Urinary bladder (tissue), 4 donors: ENCODE data around the gene CLN3. TPM values are rescaled to one million over a fixed set of nuclear protein-coding genes. Genes with fewer than 3 reads are reported as not detected.
"Not testable (repeated sequence)": the region's sequence is repeated elsewhere in the genome, so short reads cannot be mapped to it uniquely, and the experiment has no call there.

Experiments
- DNase-seq: peaks from one replicate; pipeline ENCODE4 v3.0.0-alpha.2; 2015; ENCODE audit errors: extremely low spot score
- H3K27ac ChIP-seq: one replicate; pipeline ENCODE4 v1.5.1; 2013; ENCODE audit warnings: low read depth, mild to moderate bottlenecking, moderate library complexity
- H3K36me3 ChIP-seq: one replicate; pipeline ENCODE4 v1.6.1; 2013; ENCODE audit warnings: mild to moderate bottlenecking, moderate library complexity; ENCODE audit not compliant: insufficient read depth
- H3K4me1 ChIP-seq: one replicate; pipeline ENCODE4 v1.6.1; 2013; ENCODE audit warnings: mild to moderate bottlenecking, moderate library complexity; ENCODE audit not compliant: insufficient read depth
- H3K4me3 ChIP-seq: one replicate; pipeline ENCODE4 v1.5.1; 2013; ENCODE audit warnings: low read depth, low read length
- WGBS: extraction: QIAGEN DNeasy Blood & Tissue Kit; methylation state at CpG from one replicate; pipeline ENCODE4 v1.1.7; 2013; 5-methylcytosine and 5-hydroxymethylcytosine counted together
- polyA plus RNA-seq: library from polyadenylated mRNA; stranded (reverse); fragments of 200-250 nt; gene quantifications from one replicate; pipeline ENCODE4 v1.2.3, GENCODE V29; 2013
- total RNA-seq: library from RNA; depleted of rRNA; stranded (reverse); fragments of >200 nt; gene quantifications from one replicate; pipeline ENCODE4 v1.2.3, GENCODE V29; 2014
- donor health status: healthy with polysubstance abuse.
- donor health status: healthy.

Gene CLN3
- total and polyA plus RNA-seq, 2 donors, result 10.7 to 32.2 TPM

GRCh38 chr16:28438899-28439298 is 53.0 kb downstream of the CLN3 start:
- not testable (repeated sequence) for H3K27ac ChIP-seq, DNase-seq, H3K4me3 ChIP-seq, H3K36me3 ChIP-seq, H3K4me1 ChIP-seq
- 67% methylated on average over 3 of the region's 6 CpGs for WGBS

GRCh38 chr16:28435340-28435739 is 56.5 kb downstream of the CLN3 start:
- H3K4me1 ChIP-seq, H3K36me3 ChIP-seq, DNase-seq, H3K4me3 ChIP-seq, H3K27ac ChIP-seq: not testable (repeated sequence)
- 97% methylated on average over 13 of the region's 29 CpGs for WGBS

Other genes starting within 250 kb of the CLN3 start
- 0.21 TPM for gene SBK1, start 199.5 kb downstream of the CLN3 start, total RNA-seq
- 0.16 TPM for gene SBK1, start 199.5 kb downstream of the CLN3 start, polyA plus RNA-seq
- gene NPIPB6, start 128.6 kb downstream of the CLN3 start, total RNA-seq, result 4.1 TPM
- 0.81 TPM for gene NPIPB6, start 128.6 kb downstream of the CLN3 start, polyA plus RNA-seq
- gene EIF3CL, start 88.2 kb downstream of the CLN3 start, total RNA-seq, result 23.0 TPM
- gene EIF3CL, start 88.2 kb downstream of the CLN3 start, polyA plus RNA-seq, result 89.4 TPM
- not detected for gene NPIPB7, start 19.7 kb downstream of the CLN3 start, total RNA-seq
- gene NPIPB7, start 19.7 kb downstream of the CLN3 start, polyA plus RNA-seq, result not detected
- 0.69 TPM for gene APOBR, start 2.6 kb upstream of the CLN3 start, total RNA-seq
- gene APOBR, start 2.6 kb upstream of the CLN3 start, polyA plus RNA-seq, result 4.2 TPM
- not detected for gene IL27, start 14.8 kb upstream of the CLN3 start, total RNA-seq
- 0.08 TPM for gene IL27, start 14.8 kb upstream of the CLN3 start, polyA plus RNA-seq
- gene NUPR1, start 46.9 kb upstream of the CLN3 start, total RNA-seq, result 4.1 TPM
- 549 TPM for gene NUPR1, start 46.9 kb upstream of the CLN3 start, polyA plus RNA-seq
- 13.9 TPM for gene SGF29, start 61.8 kb upstream of the CLN3 start, total RNA-seq
- gene SGF29, start 61.8 kb upstream of the CLN3 start, polyA plus RNA-seq, result 42.7 TPM
- 0.21 TPM for gene SULT1A2, start 105.0 kb upstream of the CLN3 start, total RNA-seq
- 1.3 TPM for gene SULT1A2, start 105.0 kb upstream of the CLN3 start, polyA plus RNA-seq
- 8.2 TPM for gene SULT1A1, start 118.0 kb upstream of the CLN3 start, total RNA-seq
- gene SULT1A1, start 118.0 kb upstream of the CLN3 start, polyA plus RNA-seq, result 15.6 TPM
- gene NPIPB8, start 146.0 kb upstream of the CLN3 start, total RNA-seq, result 2.0 TPM
- not detected for gene NPIPB8, start 146.0 kb upstream of the CLN3 start, polyA plus RNA-seq
- gene EIF3C, start 219.4 kb upstream of the CLN3 start, total RNA-seq, result 82.3 TPM
- 323 TPM for gene EIF3C, start 219.4 kb upstream of the CLN3 start, polyA plus RNA-seq